Measurements from ENCODE around the gene PLEKHA6.

The PLEKHA6 gene

GRCh38 chr1:204359474-204360255 is at the start of gene PLEKHA6:
TSS of gene PLEKHA6 (minus strand) at chr1:204359929. CDS start at chr1:204273727, 86,202 bp downstream.
- peak; percentile 51 for DNase-seq

GRCh38 chr1:204409123-204409522 is 49.4 kb upstream of the PLEKHA6 start:
- no peak for DNase-seq

DNA sequence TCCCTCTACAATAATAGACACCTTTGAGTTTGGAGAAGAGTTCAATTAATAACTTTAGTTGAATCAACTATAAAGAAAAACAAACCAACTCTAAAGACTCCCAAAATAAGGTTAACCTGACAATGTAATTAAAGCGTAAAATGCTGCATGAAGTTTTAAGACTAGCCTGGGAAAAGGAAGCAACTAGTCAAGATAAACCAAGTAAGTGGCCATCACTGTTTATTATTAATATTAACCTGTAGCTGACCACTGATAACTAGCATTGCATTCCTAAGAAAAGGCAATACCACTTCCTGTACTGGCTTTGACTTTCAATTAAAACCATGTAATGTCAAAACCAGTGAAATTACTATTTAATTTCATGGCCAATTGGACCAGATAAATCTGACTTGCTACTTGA is 48.9 kb upstream of the PLEKHA6 start:
- DNase-seq, result no peak

DNA sequence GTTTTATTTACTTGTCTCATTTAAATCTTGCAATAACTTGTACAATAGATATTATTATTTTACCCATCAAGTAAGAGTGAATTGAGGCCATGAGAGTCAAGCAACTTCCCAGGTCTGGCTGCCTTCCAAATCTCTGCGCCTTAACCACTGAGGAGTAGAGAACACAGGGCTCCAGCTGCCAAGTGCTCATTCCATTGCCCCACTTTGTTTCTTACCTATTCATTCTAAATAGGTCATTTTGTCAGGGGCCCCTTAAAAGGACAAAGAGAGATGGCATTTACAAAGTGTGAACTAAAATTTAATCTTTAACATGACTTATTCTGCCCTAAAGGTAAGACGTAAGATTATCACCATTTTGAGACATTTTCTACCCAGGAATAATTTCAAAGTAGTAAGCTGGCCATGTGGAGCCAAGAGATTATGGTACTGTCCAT is 48.4 kb upstream of the PLEKHA6 start:
- no peak for DNase-seq

GRCh38 chr1:204407295-204407971 is 47.7 kb upstream of the PLEKHA6 start:
- no peak for DNase-seq

GRCh38 chr1:204406621-204407020 is 46.9 kb upstream of the PLEKHA6 start:
- no peak for DNase-seq

- no peak for DNase-seq
These were observed 46.3 kb upstream of the PLEKHA6 start for GRCh38 chr1:204405988-204406387.

GRCh38 chr1:204404629-204405028 is 44.9 kb upstream of the PLEKHA6 start:
- DNase-seq, result no peak

DNA sequence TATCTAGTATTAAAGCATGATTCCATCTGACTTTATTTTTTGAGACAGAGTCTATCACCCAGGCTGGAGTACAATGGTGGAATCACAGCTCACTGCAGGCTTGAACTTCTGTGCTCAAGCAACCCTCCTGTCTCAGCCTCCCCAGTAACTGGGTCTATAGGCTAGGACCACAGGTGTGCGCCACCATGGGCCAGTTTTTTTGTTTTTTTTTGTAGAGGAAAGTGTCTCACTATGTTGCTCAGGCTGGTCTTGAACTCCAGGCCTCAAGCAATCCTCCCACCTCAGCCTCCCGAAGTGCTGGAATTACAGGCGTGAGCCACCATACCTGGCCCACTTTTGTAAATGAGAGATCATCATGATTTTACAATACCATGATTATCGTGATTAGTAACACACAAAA is 42.7 kb upstream of the PLEKHA6 start:
- no peak for DNase-seq

- DNase-seq, result no peak
These were observed 42.0 kb upstream of the PLEKHA6 start for GRCh38 chr1:204401730-204402129.

GRCh38 chr1:204400882-204401510 is 41.3 kb upstream of the PLEKHA6 start:
- DNase-seq, result no peak

DNA sequence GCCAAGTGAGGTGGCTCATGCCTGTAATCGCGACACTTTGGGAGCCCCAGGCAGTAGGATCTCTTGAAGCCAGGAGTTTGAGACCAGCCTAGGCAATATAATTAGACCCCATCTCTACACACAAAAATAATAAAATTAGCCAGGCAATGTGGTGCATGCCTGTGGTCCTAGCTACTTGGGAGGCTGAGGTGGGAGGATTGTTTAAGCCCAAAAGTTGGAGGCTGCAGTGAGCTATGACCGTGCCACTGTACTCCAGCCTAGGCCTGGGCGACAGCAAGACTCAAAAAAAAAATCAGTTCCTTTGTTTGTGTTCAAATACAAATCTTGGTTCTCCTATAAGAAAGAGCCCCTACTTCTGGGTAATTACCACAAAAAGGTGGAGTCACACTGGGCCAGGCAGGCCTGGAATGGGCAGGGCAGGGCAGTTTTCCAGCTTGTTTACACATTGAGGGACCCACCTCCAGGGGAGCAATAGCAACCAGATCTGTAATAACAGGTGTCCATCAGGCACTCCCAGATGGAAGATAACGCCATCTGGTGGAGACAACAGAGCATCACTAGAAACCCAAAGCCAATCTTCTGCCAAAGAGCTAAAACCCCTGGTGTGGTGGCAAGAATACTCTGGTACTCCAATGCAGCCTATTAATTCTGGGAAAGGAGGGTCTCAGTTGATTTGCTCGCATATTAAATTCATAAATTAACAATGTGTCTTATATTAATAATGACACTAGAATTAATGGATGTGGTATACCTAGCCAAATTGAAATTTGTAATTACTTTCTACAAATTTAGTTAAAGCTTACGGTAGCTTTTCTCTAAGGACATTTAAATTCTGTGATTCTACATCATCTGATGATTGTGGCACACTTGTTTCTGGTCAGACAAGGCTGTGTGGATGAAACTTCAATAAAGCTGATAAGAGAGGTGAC is 38.7 kb upstream of the PLEKHA6 start:
- peak; percentile 80 for DNase-seq

DNA sequence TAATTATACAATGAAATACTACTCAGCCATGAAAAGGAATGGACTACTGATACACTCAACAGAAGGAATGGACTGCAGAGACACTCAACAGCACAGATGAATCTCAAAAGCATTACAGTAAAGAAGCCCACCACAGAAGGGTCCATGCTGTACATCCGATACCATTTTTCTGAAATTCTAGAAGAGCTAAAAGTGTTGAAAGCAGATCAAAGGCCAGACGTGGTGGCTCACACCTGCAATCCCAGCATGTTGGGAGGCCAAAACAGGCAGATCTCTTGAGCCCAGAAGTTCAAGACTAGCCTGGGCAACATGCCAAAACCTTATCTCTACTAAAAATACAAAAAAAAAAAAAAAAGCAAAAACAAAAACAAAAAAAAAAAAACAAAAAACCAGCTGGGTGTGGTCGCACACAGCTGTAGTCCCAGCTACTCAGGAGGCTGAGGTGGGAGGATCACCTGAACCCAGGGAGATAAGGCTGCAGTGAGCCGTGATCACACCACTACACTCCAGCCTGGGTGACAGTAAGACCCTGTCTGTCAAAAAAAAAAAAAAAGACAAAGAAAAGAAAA is 36.4 kb upstream of the PLEKHA6 start:
- DNase-seq, result no peak

GRCh38 chr1:204391629-204392028 is 31.9 kb upstream of the PLEKHA6 start:
- DNase-seq, result no peak

DNA sequence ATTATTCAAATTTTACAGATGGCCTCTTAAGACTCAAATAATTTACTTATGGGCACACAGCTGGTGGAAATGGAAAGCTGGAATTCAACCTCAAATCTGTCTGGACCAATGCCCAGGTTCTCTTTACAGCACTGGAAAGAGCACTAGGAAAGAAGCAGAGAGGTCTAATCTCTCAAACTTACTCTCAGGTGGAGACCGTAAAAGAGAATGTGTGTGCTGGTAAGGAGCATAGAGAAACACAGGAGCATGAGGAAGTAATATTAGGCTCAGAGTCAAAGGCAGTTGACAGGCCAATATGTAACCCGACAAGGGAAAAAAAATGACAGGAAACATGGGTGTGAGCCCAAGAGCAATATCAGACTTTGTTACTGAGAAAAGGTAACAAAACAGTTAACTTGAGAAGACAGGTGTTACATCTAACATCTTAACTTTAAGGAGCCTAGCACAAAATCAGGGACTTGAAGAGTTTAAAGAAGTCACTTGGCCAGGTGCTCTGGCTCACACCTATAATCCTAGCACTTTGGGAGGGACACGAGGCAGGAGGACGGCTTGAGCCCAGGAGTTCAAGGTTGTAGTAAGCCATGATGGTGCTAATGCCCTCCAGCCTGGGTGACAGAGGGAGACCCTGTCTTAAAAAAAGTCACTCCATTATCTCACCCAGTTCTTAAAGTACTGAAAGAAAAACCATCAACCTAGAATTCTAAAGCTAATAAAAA is 31.2 kb upstream of the PLEKHA6 start:
- DNase-seq, result no peak

- DNase-seq, result no peak
These were observed 26.0 kb upstream of the PLEKHA6 start for GRCh38 chr1:204385727-204386126.

DNA sequence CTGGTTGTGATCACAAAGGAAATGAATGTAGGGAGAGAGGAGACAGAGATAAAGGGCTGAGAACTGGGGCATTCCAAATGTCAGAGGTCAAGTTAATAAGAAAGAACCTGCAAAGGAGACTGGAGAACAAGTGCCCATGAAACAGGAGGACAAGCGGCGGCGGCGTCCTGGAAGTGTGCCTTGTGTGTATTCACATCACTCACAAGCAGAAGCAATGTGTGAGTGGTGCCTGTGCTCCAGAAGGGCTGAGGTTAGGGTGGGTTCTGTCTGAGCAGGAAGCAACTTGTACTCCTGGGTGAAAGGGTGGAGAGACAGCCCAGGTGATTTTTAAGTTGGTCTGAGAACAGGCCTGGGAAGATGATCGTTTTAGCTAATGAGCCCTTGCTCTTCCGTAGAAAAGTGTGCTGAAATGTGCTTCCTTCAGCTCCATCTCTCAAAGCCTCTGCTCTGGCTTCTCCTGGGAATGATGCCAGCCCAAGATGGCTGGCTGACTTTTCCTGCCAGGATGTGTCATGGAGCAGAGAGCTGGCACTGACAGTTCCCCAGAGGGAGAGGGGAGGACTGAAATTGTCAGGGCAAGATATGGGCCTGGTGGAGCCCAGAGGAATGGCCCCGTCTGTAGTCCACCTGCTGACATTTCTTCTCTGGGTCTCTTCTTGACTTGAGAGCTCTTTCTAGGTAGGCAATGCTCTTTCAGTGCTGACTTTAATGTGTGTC is 25.1 kb upstream of the PLEKHA6 start:
- DNase-seq, result no peak

DNA sequence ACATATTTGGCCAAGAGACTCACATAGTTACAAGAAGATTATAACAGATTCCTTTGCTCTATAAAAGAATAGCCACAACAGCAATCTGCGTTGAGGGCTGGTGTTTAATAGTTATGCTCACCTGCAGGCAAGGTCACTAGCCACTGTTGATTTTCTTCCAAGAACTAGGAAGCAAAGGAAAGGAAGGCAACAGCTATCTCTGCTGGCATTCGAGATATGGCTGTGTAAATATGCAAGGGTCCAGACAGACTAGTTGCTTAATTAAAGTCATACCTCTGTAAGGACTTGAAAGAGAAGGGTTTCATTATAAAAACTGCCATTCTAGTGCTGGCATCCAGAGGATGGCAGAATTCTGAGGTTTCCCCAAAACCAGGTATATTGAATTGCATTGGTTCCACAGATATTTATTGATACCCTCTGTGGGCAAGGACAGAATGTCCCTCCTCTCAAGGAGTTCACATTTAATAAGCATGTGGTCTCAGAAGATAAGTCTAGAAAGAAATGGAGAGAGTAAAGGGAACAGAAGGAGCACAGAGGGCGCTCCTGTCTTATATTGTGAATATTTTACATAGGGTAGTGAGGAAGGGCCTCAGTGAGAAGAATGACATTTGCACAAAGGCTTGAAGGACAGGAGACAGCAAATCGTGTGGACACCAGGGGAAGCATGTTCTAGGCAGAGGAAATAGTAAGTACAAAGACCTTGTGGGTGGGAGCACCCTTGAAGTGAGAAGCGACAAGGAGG is 23.6 kb upstream of the PLEKHA6 start:
- DNase-seq, result no peak

- DNase-seq, result no peak
These were observed 23.0 kb upstream of the PLEKHA6 start for GRCh38 chr1:204382714-204383083.

DNA sequence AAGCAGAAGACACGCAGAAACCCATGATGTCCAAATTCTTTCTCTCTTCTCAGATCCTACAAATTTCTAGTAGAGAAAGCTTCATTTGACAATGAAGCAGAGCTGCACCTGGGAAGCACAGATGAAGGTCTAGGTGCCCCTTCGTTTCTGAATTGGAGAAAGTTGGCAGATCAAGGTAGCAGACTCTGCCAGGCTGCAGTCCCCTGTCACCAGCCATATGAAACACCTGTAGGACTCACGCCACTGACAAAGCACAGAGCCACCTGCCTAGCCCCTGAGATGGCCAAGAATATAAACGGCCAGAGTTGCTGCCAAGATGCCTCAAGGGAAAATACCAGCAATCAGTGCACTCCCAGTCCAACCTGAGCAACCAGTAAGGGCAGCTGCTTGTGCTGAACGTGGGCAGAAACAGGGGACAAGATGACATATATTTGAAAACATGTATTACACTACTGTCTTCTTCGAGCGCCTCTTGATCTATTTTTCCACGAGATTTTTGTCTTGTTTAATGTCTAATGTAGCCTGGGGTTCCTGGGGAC is 20.6 kb upstream of the PLEKHA6 start:
- DNase-seq, result no peak

Measured in NCI-H1417 treated with DMSO at 0.1 percent for 48 hours (cell line).